A549 (cell line): Measurements from ENCODE around the gene PDE8A.

ENCODE experiments used
- CEBPB ChIP-seq, 2 experiments: fragments of >200 bp in 1 of 2; sonication (Bioruptor Twin) in 1 of 2; formaldehyde crosslinking in 1 of 2; IDR thresholded peaks; 2 replicates each; pipeline ENCODE4 v1.6.1; 2012 to 2016
- JUNB ChIP-seq: fragments of >200 bp; sonication (Bioruptor Twin); formaldehyde crosslinking; IDR thresholded peaks from 2 replicates; pipeline ENCODE4 v1.6.1; 2016
- KDM1A ChIP-seq: fragments of 200-600 bp; sonication (generic); IDR thresholded peaks from 2 replicates; pipeline ENCODE4 v1.6.1; 2016; ENCODE audit warnings: low read depth, mild to moderate bottlenecking
- MYC ChIP-seq: IDR thresholded peaks from 2 replicates; pipeline ENCODE4 v1.6.1; 2012; ENCODE audit warnings: mild to moderate bottlenecking, inconsistent platforms, low read length, improper control_type of control experiment, borderline replicate concordance
- NR3C1 ChIP-seq: fragments of >200 bp; sonication (Bioruptor Twin); formaldehyde crosslinking; IDR thresholded peaks from 3 replicates; pipeline ENCODE4 v1.6.1; 2017
- POLR2AphosphoS2 ChIP-seq: conservative IDR thresholded peaks from 2 replicates; pipeline ENCODE4 v1.6.1; 2012; ENCODE audit warnings: low read length, improper control_type of control experiment, inconsistent platforms
- ZNF302 ChIP-seq: fragments of 250-450 bp; sonication (Bioruptor Pico); IDR thresholded peaks from 2 replicates; pipeline ENCODE4 v1.9.0; 2021; ENCODE audit warnings: inconsistent platforms, mild to moderate bottlenecking, moderate library complexity
- TF ChIP-seq, protein P1 (sequence below): fragments of >200 bp; sonication (Bioruptor Twin); formaldehyde crosslinking; IDR thresholded peaks from 3 replicates; pipeline ENCODE4 v1.5.1; 2016

GRCh38 chr15:84979651-84980050 lies 2.0 kb upstream of the PDE8A start:
- TF ChIP-seq KDM1A, result no peak
- no peak for TF ChIP-seq CEBPB (IDR thresholded peaks at IDR 0.05)
- no peak for TF ChIP-seq POLR2AphosphoS2
- TF ChIP-seq, protein P1, sequence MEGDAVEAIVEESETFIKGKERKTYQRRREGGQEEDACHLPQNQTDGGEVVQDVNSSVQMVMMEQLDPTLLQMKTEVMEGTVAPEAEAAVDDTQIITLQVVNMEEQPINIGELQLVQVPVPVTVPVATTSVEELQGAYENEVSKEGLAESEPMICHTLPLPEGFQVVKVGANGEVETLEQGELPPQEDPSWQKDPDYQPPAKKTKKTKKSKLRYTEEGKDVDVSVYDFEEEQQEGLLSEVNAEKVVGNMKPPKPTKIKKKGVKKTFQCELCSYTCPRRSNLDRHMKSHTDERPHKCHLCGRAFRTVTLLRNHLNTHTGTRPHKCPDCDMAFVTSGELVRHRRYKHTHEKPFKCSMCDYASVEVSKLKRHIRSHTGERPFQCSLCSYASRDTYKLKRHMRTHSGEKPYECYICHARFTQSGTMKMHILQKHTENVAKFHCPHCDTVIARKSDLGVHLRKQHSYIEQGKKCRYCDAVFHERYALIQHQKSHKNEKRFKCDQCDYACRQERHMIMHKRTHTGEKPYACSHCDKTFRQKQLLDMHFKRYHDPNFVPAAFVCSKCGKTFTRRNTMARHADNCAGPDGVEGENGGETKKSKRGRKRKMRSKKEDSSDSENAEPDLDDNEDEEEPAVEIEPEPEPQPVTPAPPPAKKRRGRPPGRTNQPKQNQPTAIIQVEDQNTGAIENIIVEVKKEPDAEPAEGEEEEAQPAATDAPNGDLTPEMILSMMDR, result no peak
- no peak for TF ChIP-seq NR3C1
- no peak for TF ChIP-seq JUNB
- no peak for TF ChIP-seq MYC
- TF ChIP-seq ZNF302 (CRISPR knock-in tag), result no peak
